Activated CD4-positive, CD25-positive, alpha-beta regulatory T cell (primary cell): Measurements from ENCODE around the gene B4GALT7.
"Not testable (repeated sequence)": the region's sequence is repeated elsewhere in the genome, so short reads cannot be mapped to it uniquely, and the experiment has no call there.

ENCODE experiments used
- DNase-seq, 4 experiments: peaks; one replicate each; lab custom pipeline; 2025; lab: John Stamatoyannopoulos, UW

Gene B4GALT7

GRCh38 chr5:177609076-177610059, 9.4 kb downstream of the B4GALT7 start:
- no peak for DNase-seq

GRCh38 chr5:177610131-177610769, 10.3 kb downstream of the B4GALT7 start:
- no peak for DNase-seq

GRCh38 chr5:177610770-177611445, 11.0 kb downstream of the B4GALT7 start:
- DNase-seq = no peak

GRCh38 chr5:177611446-177612214, 11.7 kb downstream of the B4GALT7 start:
- DNase-seq = no peak

GRCh38 chr5:177612215-177612673, 12.3 kb downstream of the B4GALT7 start:
- no peak for DNase-seq

- DNase-seq = no peak
Measured at GRCh38 chr5:177620560-177620959, 20.6 kb downstream of the B4GALT7 start.

- DNase-seq = not testable (repeated sequence)
Measured at GRCh38 chr5:177624172-177624571, 24.2 kb downstream of the B4GALT7 start.

GRCh38 chr5:177630186-177630585, 30.3 kb downstream of the B4GALT7 start:
- DNase-seq = not testable (repeated sequence)

- DNase-seq = not testable (repeated sequence)
Measured at GRCh38 chr5:177634912-177635311, 35.0 kb downstream of the B4GALT7 start.

- not testable (repeated sequence) for DNase-seq
Measured at GRCh38 chr5:177645462-177645861, 45.5 kb downstream of the B4GALT7 start.

- DNase-seq = not testable (repeated sequence)
Measured at GRCh38 chr5:177651235-177651634, 51.3 kb downstream of the B4GALT7 start.

- not testable (repeated sequence) for DNase-seq
Measured at GRCh38 chr5:177657846-177658245, 57.9 kb downstream of the B4GALT7 start.

GRCh38 chr5:177658542-177658941, 58.6 kb downstream of the B4GALT7 start:
- not testable (repeated sequence) for DNase-seq
